DLD1 (cell line): Measurements from ENCODE around the gene ATG10.
"Not testable (repeated sequence)": the region's sequence is repeated elsewhere in the genome, so short reads cannot be mapped to it uniquely, and the experiment has no call there.

ENCODE experiments used
- in situ Hi-C: cut with HindIII; loops from 2 replicates; pipeline ENCODE4 v1.10.0; 2017; ENCODE audit warnings: low sequenced_read_pairs

Gene ATG10

DNA sequence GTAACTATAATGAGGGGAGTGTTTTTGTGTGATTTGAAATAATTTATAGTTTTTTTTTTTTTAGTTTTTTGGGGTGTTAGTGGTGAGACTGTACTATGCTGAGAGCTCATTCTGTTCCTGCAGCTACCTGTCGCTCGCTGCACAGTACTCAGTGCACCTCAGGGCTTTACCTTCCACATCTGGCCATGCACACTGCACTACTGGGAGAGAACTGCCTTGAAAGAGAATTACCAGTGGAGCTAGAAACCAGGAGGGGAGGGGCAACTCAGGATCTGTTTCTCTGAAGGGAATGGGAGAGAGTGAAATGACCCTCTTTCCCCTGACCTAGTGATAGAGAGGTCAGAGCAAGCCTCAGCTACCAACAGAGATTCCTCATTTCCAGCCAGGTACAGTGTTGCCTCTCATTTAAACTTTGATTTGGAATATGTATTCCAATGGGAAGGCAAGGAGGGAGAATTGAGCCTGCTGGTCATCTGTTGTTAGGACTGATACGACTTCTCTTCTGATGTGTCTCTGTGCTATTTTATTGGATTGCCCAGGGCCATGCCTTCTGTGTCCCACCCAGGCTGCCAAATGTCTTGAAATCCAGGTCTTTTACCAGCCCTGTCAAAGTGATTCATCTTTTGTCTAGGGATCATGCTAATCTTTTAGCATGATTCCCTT is 8.9 kb downstream of the ATG10 start:
- in situ Hi-C loops: no loop called here

DNA sequence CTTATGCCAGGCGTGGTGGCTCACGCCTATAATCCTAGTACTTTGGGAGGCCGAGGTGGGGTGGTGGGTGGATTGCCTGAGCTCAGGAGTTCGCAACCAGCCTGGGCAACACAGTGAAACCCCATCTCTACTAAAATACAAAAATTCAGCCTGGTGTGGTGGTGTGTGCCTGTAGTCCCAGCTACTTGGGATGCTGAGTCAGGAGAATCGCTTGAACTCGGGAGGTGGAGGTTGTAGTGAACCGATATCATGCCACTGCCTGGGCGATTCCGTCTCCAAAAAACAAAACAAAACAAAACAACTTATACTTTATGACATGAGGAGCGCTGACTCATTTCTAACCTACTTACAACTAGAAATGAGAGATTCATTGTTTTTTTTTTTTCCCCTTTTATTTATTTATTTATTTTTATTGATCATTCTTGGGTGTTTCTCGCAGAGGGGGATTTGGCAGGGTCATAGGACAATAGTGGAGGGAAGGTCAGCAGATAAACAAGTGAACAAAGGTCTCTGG is 10.4 kb downstream of the ATG10 start:
- in situ Hi-C loops: not testable (repeated sequence)

DNA sequence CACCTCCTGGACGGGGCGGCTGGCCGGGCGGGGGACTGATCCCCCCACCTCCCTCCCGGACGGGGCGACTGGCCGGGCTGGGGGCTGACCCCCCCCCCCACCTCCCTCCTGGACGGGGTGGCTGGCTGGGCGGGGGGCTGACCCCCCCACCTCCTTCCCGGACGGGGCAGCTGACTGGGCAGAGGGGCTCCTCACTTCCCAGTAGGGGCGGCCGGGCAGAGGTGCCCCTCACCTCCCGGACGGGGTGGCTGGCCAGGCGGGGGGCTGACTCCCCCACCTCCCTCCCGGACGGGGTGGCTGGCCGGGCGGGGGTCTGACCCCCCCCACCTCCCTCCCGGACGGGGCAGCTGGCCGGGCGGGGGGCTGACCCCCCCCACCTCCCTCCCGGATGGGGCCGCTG is 11.3 kb downstream of the ATG10 start:
- in situ Hi-C loops: not testable (repeated sequence)

DNA sequence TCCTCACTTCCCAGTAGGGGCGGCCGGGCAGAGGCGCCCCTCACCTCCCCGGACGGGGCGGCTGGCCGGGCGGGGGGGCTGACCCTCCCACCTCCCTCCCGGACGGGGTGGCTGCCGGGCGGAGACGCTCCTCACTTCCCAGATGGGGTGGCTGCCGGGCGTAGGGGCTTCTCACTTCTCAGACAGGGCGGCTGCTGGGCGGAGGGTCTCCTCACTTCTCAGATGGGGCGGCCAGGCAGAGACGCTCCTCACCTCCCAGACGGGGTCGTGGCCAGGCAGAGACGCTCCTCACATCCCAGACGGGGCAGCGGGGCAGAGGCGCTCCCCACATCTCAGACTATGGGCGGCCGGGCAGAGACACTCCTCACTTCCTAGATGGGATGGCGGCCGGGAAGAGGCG is 11.7 kb downstream of the ATG10 start:
- in situ Hi-C loops: not testable (repeated sequence)

DNA sequence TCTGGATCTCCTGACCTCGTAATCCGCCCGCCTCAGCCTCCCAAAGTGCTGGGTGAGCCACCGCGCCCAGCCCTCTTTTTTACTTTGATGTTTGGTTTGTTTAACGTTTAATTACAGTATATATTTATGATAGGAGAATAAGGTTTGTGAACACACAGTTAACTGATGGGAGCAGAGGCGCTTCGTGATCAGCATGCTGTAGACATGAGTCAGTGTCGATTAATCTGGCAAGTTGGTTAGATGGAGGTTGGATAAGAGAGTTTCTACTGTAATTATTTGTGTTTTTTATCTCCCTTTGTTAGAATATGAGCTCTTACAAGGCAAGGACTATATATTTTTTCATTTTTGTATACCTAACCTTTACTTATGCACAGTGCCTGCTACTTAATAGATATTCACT is 14.3 kb downstream of the ATG10 start:
- in situ Hi-C loops: no loop called here

DNA sequence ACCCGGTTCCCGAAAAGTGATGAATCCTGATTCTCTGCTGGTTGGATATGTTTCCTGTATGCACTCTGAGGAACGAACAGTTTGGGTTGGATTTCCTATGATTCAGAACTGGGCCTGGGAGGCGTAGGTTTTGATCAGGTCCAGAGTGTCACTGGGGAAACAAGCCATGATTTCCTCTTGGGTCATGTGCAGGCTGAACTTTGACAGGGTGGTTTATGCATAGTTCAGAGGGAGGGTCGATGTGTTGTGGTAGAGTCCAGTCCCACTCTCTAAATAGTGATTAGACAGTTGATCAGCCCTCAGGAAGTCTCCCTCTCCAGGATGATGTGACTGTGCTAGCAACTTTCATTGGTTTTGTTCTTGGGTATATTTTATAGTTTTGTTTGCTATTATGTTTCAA is 17.4 kb downstream of the ATG10 start:
- in situ Hi-C loops: no loop called here

DNA sequence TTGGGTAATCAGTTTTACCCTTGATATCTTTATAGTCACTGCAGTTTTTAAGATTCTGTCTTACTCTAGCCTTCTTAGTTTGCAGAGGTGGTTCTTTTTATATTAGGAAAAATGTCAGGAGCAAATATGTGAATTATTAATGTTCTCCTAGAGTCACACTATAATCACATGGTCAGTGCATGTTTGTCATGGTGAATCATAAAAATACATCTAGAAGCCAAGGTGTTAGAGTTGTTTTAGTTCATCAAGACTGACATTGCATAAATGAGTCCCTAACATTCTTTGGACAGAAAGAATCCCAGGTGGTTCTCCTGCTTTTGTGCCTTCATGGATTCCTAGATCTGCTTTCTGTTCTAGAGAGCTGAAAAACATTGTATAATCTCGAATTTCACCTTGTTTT is 22.9 kb downstream of the ATG10 start:
- in situ Hi-C loops: no loop called here

DNA sequence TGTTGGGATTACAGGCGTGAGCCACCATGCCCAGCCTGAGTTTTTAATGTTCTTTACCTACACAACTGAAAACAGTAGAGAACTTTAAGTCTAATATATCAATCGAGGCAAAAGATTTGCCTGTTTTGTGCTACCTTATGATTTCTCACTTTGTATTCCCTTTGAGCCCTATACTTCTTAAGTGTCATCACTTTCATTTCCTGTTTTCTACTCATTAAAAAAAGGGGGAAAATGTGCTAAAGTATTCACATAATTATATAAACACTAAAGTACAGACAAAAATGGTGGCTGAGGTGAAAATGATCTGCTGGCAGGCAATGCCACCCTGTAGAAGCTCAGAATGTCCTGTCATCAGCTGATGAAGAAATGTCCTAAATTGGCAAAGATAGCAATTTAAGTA is 23.6 kb downstream of the ATG10 start:
- in situ Hi-C loops: no loop called here

DNA sequence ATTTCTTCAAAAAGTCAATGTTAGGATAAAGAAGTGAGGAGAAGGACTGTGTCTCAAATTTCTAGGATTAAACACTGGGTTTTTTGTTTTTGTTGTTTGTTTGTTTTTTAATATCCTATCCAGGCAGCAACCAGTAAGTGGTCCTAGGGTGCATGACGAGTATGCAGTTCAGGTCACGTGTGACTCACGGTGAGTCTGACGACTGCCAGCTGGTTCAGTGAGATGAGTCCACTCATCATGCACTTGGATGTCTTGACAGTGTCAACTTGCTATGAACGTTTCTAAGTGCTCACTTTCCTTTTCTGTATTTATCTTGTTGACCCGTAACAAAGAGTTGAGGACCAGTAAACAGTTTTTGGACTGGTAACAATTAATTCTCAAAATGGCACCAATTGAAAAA is 32.7 kb downstream of the ATG10 start:
- in situ Hi-C loops: no loop called here

DNA sequence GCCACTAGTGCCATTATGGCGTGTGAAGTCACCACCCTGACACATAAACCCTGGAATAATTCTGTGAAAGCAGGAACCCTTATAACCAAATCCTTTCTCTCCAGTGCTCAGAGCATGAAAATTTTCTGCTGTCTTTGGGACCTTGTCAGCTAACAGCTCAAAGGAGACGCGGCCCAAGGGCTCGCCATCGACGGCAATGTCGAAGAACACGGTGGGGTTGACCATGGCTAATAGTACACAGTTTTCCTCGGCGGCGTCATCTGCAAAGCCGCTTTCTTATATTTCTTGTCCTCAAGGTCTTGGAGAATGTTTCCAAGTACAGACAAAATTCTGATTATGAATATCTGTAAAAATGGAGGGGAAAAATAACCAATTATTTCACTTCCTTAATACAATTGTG is 38.0 kb downstream of the ATG10 start:
- in situ Hi-C loops: not testable (repeated sequence)

DNA sequence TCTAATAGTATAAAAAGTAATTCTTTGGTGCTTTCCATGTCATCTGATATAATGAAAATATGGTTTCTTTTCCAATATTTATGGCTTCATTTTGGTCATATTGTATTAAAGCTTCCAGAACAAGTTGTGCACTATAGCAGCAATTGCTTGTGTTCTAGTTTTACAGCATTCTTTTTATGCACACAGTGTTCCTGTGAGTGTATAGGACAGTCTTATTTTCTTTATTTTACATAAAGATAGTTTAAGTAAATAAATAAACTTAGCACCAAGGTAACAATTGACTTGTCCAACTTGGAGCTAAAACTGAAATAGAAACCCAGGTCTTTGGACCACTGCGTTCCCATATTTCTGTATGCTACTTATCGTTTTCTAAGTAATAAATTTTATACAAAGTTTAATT is 38.9 kb downstream of the ATG10 start:
- in situ Hi-C loops: no loop called here

DNA sequence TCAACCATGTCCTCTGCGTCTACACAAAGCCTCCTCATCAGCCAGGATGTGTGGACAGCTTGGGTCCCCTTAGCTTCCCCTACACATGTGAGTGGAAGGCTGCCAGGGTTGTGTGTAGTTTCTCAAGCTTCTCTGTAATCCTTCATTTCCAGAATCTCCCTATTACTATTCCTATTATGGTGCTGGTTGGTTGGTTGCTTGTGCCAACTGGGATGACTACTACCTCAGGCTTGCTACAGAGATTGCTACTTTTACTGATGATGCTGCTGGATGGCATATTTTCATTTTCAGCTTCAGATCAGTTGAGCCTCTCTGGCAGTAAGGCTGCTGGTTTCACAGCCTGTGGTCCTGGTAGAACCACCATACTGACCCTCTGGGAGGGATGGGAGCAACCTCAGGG is 39.9 kb downstream of the ATG10 start:
- in situ Hi-C loops: no loop called here

DNA sequence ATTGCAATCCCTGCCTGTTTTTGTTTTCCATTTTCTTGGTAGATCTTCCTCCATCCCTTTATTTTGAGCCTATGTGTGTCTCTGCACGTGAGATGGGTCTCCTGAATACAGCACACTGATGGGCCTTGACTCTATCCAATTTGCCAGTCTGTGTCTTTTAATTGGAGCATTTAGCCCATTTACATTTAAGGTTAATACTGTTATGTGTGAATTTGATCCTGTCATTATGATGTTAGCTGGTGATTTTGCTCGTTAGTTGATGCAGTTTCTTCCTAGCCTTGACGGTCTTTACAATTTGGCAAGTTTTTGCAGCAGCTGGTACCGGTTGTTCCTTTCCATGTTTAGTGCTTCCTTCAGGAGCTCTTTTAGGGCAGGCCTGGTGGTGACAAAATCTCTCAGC is 42.8 kb downstream of the ATG10 start:
- in situ Hi-C loops: not testable (repeated sequence)

DNA sequence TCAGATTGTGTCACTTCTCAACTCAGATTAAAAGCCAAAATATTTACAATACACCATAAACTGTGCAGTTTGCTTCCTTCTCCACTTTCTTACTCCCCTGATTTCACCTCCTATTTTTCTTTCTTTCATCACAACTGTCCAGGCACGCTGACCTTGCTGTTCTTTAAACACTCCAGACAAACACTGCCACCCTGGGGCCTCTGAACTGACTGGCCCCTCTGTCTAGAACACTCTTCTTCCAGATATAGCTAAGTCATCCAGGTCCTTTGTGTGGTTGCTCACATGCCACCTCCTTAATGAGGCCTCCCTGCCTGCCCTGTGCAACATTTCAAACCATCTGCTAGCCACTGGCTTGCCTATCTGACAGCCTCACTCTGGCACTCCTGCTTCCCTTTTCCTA is 46.6 kb downstream of the ATG10 start:
- in situ Hi-C loops: no loop called here

DNA sequence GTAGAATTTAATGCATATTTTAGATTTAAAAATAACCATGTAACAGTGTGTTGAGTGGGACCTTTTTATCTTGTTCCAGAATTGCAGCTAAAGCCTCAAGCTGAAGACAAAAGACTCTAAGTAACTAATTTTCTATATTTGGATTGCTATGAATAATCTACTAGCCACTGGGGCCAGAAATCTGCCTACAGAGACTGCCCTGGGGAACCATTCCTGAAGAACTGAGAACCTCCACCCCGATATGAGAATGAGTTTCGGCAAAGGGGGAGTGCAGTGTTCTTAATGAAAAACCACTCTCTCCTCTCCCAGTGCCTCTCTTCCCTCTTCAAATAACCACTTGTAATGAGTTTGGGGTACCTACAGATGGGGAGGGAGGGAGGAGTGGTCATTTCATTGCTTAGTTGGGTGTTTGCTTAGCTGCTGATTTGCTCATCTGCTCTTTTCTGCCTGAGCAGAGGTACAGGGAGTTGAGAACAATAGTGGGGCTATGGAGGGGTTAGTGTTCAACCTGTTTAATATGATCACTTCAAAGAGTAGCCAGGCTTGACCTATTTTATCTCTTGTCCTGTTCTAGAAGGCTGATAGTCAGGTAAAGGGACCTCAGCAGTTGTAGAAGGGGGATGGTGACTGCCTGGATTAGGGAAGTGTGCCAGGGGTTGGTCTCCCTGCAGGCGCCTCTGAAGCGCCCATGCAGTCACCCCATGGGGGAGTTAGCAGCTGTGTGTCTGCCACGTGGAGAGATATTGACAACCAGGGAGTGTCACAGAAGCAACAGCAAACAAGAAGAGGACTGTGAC is 47.7 kb downstream of the ATG10 start:
- in situ Hi-C loops: no loop called here

DNA sequence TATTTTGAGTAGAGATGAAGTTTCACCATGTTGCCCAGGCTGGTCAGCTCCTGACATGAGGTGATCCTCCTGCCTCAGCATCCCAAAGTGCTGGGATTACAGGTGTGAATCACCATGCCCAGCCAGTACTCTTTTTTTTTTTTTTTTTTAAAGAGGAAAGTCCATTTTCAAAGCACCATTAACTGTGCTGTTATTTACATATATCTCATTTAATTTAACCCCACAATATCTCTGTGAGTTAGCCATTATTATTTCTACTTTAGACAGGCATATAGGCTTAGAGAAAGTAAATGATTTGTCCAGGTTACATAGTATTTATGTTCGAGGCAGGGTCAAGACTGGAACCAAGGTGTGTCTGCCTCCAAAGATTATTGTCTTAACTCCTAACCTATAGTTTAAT is 50.7 kb downstream of the ATG10 start:
- in situ Hi-C loops: no loop called here

DNA sequence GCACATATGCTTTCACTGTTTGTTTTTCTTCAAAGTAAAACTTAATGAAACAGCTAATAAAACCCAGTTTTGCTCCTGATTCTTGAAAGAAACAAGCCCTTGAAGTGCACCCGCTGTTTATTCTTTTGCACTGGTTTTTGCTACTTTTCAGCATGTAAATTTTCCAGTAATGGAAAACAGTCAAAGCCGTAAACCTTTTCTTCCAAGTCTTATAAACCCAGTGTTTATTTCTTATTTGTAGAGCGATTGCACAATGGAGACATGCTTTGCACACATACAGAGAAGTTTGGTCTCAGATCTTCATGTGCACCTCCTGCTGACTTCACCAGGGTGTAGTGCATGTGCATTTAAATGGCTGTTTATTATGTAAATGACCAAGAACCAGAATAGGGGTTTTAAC is 51.8 kb downstream of the ATG10 start:
- in situ Hi-C loops: no loop called here

DNA sequence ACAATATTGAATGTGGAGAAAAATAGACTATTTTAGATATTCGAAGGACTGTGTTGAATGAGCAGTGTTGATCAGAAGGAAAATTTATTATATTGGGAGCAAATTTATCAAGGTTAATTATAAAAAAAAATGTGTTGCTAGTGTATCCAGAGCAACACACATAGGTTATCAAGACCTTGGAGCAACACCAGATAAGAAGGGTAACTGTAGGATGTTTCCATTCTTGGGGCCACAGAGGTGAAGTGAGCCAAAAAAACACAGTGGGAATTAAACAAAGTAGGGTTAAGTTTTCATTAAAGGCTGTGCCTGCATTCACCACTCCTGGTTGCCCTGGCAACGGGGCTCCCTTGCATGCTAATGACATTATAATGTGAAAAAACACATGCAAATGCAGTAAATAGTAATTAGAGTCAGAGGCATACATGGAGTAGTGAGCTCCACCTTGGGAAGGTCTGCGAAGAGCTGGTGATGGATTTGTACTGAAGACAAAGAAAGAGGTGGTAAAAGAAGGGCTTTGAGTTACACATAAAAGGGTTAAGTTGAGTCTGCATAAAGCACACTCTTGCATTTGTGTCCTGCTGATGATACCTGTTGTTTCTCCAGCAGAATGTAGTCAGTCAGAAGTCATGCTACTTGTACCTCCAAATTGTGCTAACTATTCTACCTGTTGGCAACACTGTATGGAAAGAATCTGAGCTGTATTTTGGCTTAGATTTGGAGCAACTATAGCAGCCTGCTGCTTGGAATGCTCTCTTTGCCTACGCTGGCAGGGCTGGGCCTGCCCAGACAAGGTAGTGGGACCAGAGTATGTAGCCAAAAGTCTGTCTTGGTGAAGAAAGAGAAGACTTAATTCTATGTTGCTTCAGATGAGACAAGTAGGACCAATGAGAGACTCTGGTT is 59.6 kb downstream of the ATG10 start:
- in situ Hi-C loops: no loop called here

DNA sequence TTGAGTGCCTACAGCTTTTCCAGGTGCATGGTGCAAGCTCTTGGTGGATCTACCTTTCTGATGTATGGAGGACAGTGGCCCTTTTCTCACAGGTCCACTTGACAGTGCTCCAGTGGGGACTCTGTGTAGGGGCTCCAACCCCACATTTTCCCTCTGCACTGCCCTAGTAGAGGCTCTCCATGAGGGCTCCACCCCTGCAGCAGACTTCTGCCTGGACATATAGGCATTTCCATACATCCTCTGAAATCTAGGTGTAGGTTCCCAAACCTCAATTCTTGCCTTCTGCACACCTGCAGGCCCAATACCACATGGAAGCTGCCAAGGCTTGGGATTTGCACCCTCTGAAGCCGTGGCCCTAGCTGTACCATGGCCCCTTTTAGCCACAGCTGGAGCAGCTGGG is 71.1 kb downstream of the ATG10 start:
- in situ Hi-C loops: not testable (repeated sequence)

DNA sequence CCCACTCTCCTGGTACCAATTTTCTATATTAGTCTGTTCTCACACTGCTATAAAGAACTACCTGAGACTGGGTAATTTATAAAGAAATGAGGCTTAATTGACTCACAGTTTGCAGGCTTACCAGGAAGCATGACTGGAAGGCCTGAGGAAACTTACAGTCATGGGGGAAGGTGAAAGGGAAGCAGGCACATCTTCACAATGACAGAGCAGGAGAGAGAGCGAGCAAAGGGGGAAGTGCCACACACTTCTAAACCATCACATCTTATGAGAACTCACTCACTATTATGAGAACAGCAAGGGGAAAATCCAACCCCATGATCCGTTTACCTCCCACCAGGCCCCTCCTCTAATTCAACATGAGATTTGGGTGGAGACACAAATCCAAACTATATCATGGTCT is 72.2 kb downstream of the ATG10 start:
- in situ Hi-C loops: no loop called here

DNA sequence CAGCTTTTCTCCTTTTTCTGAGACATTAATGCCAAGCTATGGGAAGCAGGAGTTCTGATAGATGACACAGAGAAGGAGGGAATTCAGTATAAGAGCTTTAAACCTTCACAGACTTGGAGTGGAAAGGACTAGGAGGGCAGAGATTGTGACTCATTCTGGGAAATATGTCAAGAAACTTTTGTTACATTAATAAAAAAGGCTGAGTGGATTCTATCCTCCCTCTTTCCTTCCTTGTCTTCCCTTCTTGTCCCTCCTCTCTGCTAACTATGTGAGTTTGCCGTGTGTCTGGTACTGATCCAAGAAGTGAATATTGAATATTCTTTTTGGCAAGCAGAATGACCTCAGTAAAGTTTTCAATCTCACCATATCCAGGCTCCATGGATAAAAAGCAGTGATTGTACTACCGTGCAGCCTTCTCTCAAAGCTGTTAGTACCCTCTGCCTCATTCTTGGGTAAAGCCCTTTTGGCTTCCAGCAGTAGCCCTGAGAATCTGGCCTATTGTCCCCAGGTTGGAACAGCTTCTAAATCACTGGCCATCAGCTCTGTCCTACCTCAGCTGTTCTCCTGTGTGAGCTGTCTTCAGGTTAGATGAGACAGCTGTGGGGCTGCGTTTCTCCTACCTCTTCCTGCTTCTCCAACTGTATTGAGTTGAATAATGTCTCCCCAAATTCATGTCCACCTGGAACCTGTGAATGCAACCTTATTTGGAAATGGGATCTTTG is 73.9 kb downstream of the ATG10 start:
- in situ Hi-C loops: no loop called here
